OCI-LY1 (cell line): Measurements from ENCODE around the gene C19orf85.
A peak's percentile ranks its signal among the peaks of the same experiment; 100 is the strongest.

Experiments used
- H2AFZ ChIP-seq: fragments of 200-600 bp; sonication (generic), shearing (Covaris generic); 2 replicates; pipeline ENCODE4 v1.6.0; 2014; ENCODE audit warnings: antibody characterized with exemption, mild to moderate bottlenecking, low read length
- H3F3A ChIP-seq: fragments of 200-600 bp; sonication (generic), shearing (Covaris generic); 2 replicates; pipeline ENCODE4 v1.6.0; 2014; ENCODE audit warnings: mild to moderate bottlenecking, antibody characterized with exemption, low read length, moderate library complexity; ENCODE audit not compliant: insufficient read depth
- H3K27ac ChIP-seq: fragments of 200-600 bp; sonication (generic); 2 replicates; pipeline ENCODE4 v1.5.1; 2014; ENCODE audit warnings: low read length, mixed run types, mild to moderate bottlenecking, low read depth; ENCODE audit not compliant: poor library complexity, severe bottlenecking
- H3K27me3 ChIP-seq: fragments of 200-600 bp; sonication (generic); 2 replicates; pipeline ENCODE4 v1.6.0; 2014; ENCODE audit warnings: antibody characterized with exemption, mild to moderate bottlenecking, low read length, moderate library complexity; ENCODE audit not compliant: insufficient read depth
- H3K36me3 ChIP-seq: fragments of 200-600 bp; sonication (generic); 2 replicates; pipeline ENCODE4 v1.6.1; 2014; ENCODE audit warnings: mild to moderate bottlenecking, antibody characterized with exemption, low read length, moderate library complexity, mixed read lengths; ENCODE audit not compliant: insufficient read depth
- H3K4me1 ChIP-seq: fragments of 200-600 bp; sonication (generic); 2 replicates; pipeline ENCODE4 v1.5.1; 2014; ENCODE audit warnings: mild to moderate bottlenecking, low read length, moderate library complexity; ENCODE audit not compliant: insufficient read depth, severe bottlenecking
- H3K4me2 ChIP-seq: fragments of 200-600 bp; sonication (generic), shearing (Covaris generic); 2 replicates; pipeline ENCODE4 v1.6.1; 2014; ENCODE audit warnings: low read length
- H3K4me3 ChIP-seq: fragments of 200-600 bp; sonication (generic); 2 replicates; pipeline ENCODE4 v1.5.1; 2014; ENCODE audit warnings: low read length, low read depth, mild to moderate bottlenecking, mixed read lengths; ENCODE audit not compliant: poor library complexity, severe bottlenecking
- H3K79me2 ChIP-seq: fragments of 200-600 bp; shearing (Covaris generic); 2 replicates; pipeline ENCODE4 v1.6.1; 2016; ENCODE audit warnings: mixed run types, low read length, mixed read lengths; ENCODE audit not compliant: insufficient read depth
- H3K9ac ChIP-seq: fragments of 200-600 bp; sonication (generic), shearing (Covaris generic); 2 replicates; pipeline ENCODE4 v1.6.1; 2014; ENCODE audit warnings: mild to moderate bottlenecking, low read length, mixed read lengths
- H3K9me2 ChIP-seq: fragments of 200-600 bp; sonication (generic), shearing (Covaris generic); 2 replicates; pipeline ENCODE4 v1.6.1; 2014; ENCODE audit warnings: low read depth, mild to moderate bottlenecking, low read length, mixed read lengths
- H3K9me3 ChIP-seq: fragments of 200-600 bp; shearing (Covaris generic); 2 replicates; pipeline ENCODE4 v1.6.1; 2014; ENCODE audit warnings: low read length, mixed read lengths
- H4K20me1 ChIP-seq: fragments of 200-600 bp; sonication (generic), shearing (Covaris generic); 2 replicates; pipeline ENCODE4 v1.6.0; 2016; ENCODE audit warnings: mild to moderate bottlenecking, low read length; ENCODE audit not compliant: insufficient read depth
- EZH2 ChIP-seq: fragments of 200-600 bp; sonication (generic), shearing (Covaris generic); IDR thresholded peaks from 2 replicates; pipeline ENCODE4 v1.8.0; 2017; ENCODE audit warnings: borderline replicate concordance, mixed run types, mild to moderate bottlenecking, antibody characterized with exemption, low read length, moderate library complexity, mixed read lengths
- TF ChIP-seq, protein P1 (sequence below): fragments of 200-600 bp; sonication (generic), shearing (Covaris generic); IDR thresholded peaks from 2 replicates; pipeline ENCODE4 v1.5.1; 2017; ENCODE audit warnings: mild to moderate bottlenecking, antibody characterized with exemption, low read length, moderate library complexity, mixed read lengths

The C19orf85 gene

DNA sequence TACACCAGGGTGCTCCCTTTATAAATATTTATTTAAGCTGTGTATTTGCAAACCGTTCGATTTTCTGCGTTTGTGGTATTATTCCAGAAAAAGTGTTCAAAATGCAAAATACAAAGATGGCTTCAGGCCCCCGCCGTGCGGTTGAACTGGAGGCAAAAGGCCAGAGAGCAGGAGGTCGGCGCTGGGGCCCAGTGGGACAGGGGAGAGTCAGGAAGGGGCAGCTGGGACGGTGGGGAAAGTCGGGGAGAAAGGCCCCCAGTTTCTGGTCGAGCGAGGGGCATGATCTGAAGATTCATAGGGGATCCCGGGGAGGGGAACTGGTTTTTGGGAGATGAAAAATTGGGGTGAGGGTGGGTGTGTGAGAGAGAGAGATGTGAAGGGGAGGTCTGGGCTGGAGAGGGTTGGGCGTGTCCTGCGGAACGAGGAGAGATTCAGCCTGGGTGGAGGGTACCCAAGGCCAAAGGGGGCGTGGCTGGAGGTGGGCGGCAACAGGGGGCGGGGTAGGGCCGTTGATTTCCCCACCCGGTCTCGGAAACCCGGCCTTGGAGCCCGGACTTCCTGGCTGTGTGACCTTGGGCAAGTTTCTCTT lies 3.8 kb downstream of the C19orf85 start:
- no peaks in the 10 kb centered on the region for H4K20me1 ChIP-seq

DNA sequence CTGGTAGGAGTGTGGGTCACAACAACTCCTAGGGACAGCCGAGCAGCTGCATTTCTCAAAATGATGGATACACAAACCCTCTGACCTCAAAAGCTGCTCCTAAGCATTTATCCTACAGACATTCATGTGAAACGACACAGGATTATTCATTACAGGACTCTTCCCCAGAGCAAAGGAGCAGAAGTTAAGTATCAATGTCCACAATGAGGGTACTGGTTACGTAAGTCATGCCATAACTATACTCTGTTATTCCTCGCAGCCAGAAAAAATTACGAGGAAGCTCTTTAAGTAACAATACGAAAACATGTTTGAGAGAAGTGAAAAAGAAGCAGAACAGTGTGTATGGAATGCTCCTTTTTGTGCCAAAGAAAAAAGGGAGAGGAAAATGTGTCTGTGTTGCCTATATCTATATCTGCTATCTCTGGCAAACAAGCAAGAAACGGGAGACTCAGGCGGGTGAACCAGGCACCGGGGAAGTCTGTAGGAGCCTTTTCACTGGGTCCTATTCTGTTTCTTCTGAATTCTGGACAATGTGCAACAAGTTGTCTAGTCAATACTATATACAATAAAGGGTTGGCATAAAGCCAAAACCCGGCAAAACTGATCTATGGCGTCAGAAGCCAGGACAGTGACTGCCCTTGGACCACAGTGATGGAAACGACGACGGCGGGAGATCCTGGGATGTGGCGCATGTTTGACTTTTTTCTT lies 4.4 kb downstream of the C19orf85 start:
- peak overlapping the region; percentile 88 for H3K4me3 ChIP-seq
- H3K4me1 ChIP-seq: peaks cover 20% of the 10 kb centered on the region

More for the DNA sequence above, 3.8 kb downstream of the C19orf85 start:
- Histone ChIP-seq H3K9ac (peak overlapping the region; percentile 95), H2AFZ (no peak overlapping the region), H3K4me1 (peaks cover 20% of the 10 kb centered on the region), H3K4me2 (peak overlapping the region; percentile 76), H3K79me2 (no peaks in the 10 kb centered on the region), H3K9me2 (no peaks in the 10 kb centered on the region), H3K27ac (peak overlapping the region; percentile 93), H3K27me3 (no peaks in the 10 kb centered on the region), H3F3A (no peaks in the 10 kb centered on the region), H3K9me3 (no peaks in the 10 kb centered on the region), H3K4me3 (peak overlapping the region; percentile 88), H3K36me3 (0 out of 2 replicates have a peak, but pooled peaks cover 8% of the 10 kb centered on the region)
- no peak for TF ChIP-seq EZH2
- TF ChIP-seq, protein P1, sequence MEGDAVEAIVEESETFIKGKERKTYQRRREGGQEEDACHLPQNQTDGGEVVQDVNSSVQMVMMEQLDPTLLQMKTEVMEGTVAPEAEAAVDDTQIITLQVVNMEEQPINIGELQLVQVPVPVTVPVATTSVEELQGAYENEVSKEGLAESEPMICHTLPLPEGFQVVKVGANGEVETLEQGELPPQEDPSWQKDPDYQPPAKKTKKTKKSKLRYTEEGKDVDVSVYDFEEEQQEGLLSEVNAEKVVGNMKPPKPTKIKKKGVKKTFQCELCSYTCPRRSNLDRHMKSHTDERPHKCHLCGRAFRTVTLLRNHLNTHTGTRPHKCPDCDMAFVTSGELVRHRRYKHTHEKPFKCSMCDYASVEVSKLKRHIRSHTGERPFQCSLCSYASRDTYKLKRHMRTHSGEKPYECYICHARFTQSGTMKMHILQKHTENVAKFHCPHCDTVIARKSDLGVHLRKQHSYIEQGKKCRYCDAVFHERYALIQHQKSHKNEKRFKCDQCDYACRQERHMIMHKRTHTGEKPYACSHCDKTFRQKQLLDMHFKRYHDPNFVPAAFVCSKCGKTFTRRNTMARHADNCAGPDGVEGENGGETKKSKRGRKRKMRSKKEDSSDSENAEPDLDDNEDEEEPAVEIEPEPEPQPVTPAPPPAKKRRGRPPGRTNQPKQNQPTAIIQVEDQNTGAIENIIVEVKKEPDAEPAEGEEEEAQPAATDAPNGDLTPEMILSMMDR: no peak

DNA sequence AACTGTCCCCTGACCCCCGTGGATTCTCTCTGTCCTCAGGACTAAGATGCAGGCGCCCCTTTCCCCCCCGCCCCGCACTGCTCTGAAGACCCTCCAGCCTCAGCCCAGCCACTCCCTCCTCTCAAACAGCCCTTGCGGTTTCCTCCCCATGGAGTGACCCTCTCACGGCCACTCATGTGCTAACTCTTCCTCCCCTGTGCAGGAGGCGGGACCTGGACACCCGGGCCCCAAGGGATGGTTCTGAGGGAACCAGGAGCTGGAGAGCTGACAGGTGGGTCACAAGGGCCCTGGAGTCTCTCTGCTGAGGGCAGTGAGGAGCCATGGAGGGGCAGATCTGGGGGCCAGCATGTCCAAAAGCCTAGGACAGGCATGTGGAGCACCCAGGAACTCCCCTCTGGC lies 5.0 kb downstream of the C19orf85 start:
- Histone ChIP-seq H3K4me2 (peak overlapping the region; percentile 76), H2AFZ (no peak overlapping the region), H3K4me3 (peak overlapping the region; percentile 88), H3K9me2 (no peaks in the 10 kb centered on the region), H3K9ac (no peak overlapping the region), H3F3A (no peaks in the 10 kb centered on the region), H4K20me1 (no peaks in the 10 kb centered on the region), H3K9me3 (no peaks in the 10 kb centered on the region), H3K36me3 (peaks cover 8% of the 10 kb centered on the region; the same call in 1 of the 2 replicates), H3K4me1 (peaks cover 20% of the 10 kb centered on the region), H3K79me2 (no peaks in the 10 kb centered on the region), H3K27ac (no peak overlapping the region), H3K27me3 (no peaks in the 10 kb centered on the region)
- TF ChIP-seq EZH2: no peak
- TF ChIP-seq, protein P1: no peak

More for the DNA sequence above, 4.4 kb downstream of the C19orf85 start:
- no peaks in the 10 kb centered on the region for H4K20me1 ChIP-seq
- H3K9me2 ChIP-seq: no peaks in the 10 kb centered on the region
- H3K9ac ChIP-seq: peak overlapping the region; percentile 18; the same call in 1 of the 2 replicates
- no peaks in the 10 kb centered on the region for H3K9me3 ChIP-seq
- TF ChIP-seq, protein P1: no peak
- TF ChIP-seq EZH2: no peak
- H3K36me3 ChIP-seq: 0 out of 2 replicates have a peak, but pooled peaks cover 8% of the 10 kb centered on the region
- H3F3A ChIP-seq: no peaks in the 10 kb centered on the region
- no peak overlapping the region for H3K27ac ChIP-seq
- H2AFZ ChIP-seq: no peak overlapping the region
- peak overlapping the region; percentile 76 for H3K4me2 ChIP-seq
- no peaks in the 10 kb centered on the region for H3K27me3 ChIP-seq
- no peaks in the 10 kb centered on the region for H3K79me2 ChIP-seq
